Esophagus muscularis mucosa (tissue), 2 donors: ENCODE results near the gene APBA3.

Experiments
- POLR2A ChIP-seq: fragments of 450-650 bp; IDR thresholded peaks from one replicate; pipeline ENCODE4 v1.6.1; 2017; ENCODE audit warnings: antibody characterized with exemption, moderate library complexity, mild to moderate bottlenecking, low read depth
- POLR2AphosphoS5 ChIP-seq, 2 donors: sonication (generic); formaldehyde crosslinking; IDR thresholded peaks; one replicate each; pipeline ENCODE4 v1.6.1; 2017; ENCODE audit warnings: antibody characterized with exemption in 2 of 2

GRCh38 chr19:3773814-3774515, 12.5 kb upstream of the APBA3 start:
- TF ChIP-seq POLR2A (no peak), POLR2AphosphoS5 (IDR thresholded peaks at IDR 0.05) (no peak)
